Measurements from ENCODE around the gene WLS. TPM values are rescaled to one million over a fixed set of nuclear protein-coding genes. Genes with fewer than 3 reads are reported as not detected.

The WLS gene
- total and polyA plus RNA-seq, 2 donors (not counting 1 experiment from before 2014, with no cell fraction given) = 0.49 TPM; not detected in 1

DNA sequence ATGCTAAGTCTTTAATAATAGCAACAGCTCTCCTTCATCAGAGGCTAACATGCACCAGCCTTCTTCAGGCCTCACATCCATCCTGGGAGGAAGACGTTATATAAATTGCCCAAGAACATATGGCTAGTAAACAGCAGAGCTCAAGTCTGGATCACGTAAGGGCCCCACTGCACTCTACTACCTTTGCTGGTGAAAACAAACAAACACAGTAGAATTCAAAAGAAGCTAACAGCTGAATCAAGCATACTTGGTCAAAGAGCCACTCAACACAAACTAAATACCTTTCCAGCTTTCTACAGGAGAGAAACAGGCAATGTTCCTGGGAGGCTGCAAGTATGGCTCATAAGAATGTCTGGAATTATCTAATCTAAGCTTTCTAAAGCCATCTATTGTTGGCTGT is 66.0 kb downstream of the WLS start:
- no peaks in the 10 kb centered on the region for H3K9me3 ChIP-seq (ENCODE audit: control extremely low read depth in 1 of 3, control insufficient read depth in 2 of 3, insufficient read depth in 1 of 3, low read length in 2 of 3)
- TF ChIP-seq EZH2 (IDR thresholded peaks at IDR 0.05; ENCODE audit: borderline replicate concordance, insufficient read depth, low read depth, low read length, poor library complexity, severe bottlenecking) = no peak
- TF ChIP-seq, protein P1, sequence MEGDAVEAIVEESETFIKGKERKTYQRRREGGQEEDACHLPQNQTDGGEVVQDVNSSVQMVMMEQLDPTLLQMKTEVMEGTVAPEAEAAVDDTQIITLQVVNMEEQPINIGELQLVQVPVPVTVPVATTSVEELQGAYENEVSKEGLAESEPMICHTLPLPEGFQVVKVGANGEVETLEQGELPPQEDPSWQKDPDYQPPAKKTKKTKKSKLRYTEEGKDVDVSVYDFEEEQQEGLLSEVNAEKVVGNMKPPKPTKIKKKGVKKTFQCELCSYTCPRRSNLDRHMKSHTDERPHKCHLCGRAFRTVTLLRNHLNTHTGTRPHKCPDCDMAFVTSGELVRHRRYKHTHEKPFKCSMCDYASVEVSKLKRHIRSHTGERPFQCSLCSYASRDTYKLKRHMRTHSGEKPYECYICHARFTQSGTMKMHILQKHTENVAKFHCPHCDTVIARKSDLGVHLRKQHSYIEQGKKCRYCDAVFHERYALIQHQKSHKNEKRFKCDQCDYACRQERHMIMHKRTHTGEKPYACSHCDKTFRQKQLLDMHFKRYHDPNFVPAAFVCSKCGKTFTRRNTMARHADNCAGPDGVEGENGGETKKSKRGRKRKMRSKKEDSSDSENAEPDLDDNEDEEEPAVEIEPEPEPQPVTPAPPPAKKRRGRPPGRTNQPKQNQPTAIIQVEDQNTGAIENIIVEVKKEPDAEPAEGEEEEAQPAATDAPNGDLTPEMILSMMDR (IDR thresholded peaks at IDR 0.05) = no peak
- no peaks in the 10 kb centered on the region for H3K36me3 ChIP-seq (replicated peaks in 1 of 2; ENCODE audit: control extremely low read depth in 1 of 2, control insufficient read depth in 1 of 2, extremely low read depth in 1 of 2, insufficient read depth in 2 of 2, low read length in 1 of 2)
- no peaks in the 10 kb centered on the region for H3K9me3 Mint-ChIP-seq (ENCODE audit: insufficient read depth)
- no peak for ATAC-seq (ENCODE audit: low read depth)
- H3K4me2 ChIP-seq (replicated peaks; ENCODE audit: low read depth, low read length, poor library complexity, severe bottlenecking) = no peak overlapping the region
- H3K27me3 Mint-ChIP-seq = no peaks in the 10 kb centered on the region
- CTCF ChIA-PET = interaction anchor here (1.2 kb wide), 1 partner anchor 50 kb away, joined by 4 read pairs; no protein-coding TSS in a partner anchor
- H3K79me2 ChIP-seq (ENCODE audit: control insufficient read depth, insufficient read depth, low read length) = no peaks in the 10 kb centered on the region
- H3K9ac ChIP-seq (ENCODE audit: low read length) = no peak overlapping the region
- no peaks in the 10 kb centered on the region for H3K4me1 ChIP-seq (ENCODE audit: control insufficient read depth in 2 of 2, insufficient read depth in 2 of 2, low read length in 2 of 2)
- no peak for DNase-seq
- no peaks in the 10 kb centered on the region for H4K20me1 ChIP-seq (ENCODE audit: control insufficient read depth, insufficient read depth, low read length, poor library complexity, severe bottlenecking)
- POLR2A ChIA-PET = no interaction called here
- no peak overlapping the region for H3K27ac ChIP-seq (ENCODE audit: low read length in 2 of 2)
- no peaks in the 10 kb centered on the region for H3K27me3 ChIP-seq (replicated peaks in 1 of 4; ENCODE audit: control extremely low read depth in 1 of 4, control insufficient read depth in 3 of 4, insufficient read depth in 4 of 4, low read length in 3 of 4)
- intact Hi-C loops (cut with micrococcal nuclease) = no loop called here
- H3K4me3 ChIP-seq (ENCODE audit: control extremely low read depth in 1 of 5, extremely low read depth in 1 of 5, insufficient read depth in 1 of 5, low read depth in 2 of 5, low read length in 4 of 5) = no peak overlapping the region
- H3K27ac Mint-ChIP-seq = no peak overlapping the region
- no peak overlapping the region for H2AFZ ChIP-seq (ENCODE audit: insufficient read depth, low read depth, low read length, poor library complexity, severe bottlenecking)
- H3K4me3 Mint-ChIP-seq = no peak overlapping the region
- peaks cover 4% of the 10 kb centered on the region for H3K4me1 Mint-ChIP-seq
- WGBS (ENCODE audit: insufficient coverage) = 80% methylated on average over 1 of the region's 2 CpGs

DNA sequence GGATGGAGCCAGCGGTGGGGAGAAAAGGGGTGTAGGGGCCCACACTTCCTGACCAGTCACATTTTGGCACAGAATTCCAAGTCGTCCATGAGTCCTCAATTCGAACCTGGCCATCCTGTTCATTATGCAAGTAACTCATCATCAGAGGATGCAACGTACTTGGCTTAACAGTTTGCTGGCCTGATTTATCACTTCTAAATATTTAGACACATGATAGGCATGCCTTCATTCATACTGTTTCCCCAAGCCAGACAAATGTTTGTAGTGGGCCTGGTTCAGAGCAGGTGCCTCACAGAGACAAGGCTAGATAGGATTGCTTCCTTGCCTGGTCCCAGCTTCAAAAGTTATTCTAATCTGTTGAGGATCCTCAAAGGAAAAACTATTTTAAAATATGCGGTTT is 66.7 kb downstream of the WLS start:
- H3K27me3 Mint-ChIP-seq = no peaks in the 10 kb centered on the region

More for the DNA sequence above, 66.7 kb downstream of the WLS start:
- Mint-ChIP-seq H3K4me3 (no peak overlapping the region), H3K9me3 (ENCODE audit: insufficient read depth) (no peaks in the 10 kb centered on the region), H3K4me1 (peaks cover 11% of the 10 kb centered on the region), H3K27ac (no peak overlapping the region)
- H3K36me3 ChIP-seq (replicated peaks in 1 of 2; ENCODE audit: control extremely low read depth in 1 of 2, control insufficient read depth in 1 of 2, extremely low read depth in 1 of 2, insufficient read depth in 2 of 2, low read length in 1 of 2) = no peaks in the 10 kb centered on the region
- ATAC-seq (ENCODE audit: low read depth) = no peak
- no peak overlapping the region for H3K9ac ChIP-seq (ENCODE audit: low read length)
- no peak for DNase-seq
- intact Hi-C loops (cut with micrococcal nuclease) = no loop called here
- POLR2A ChIA-PET = no interaction called here
- TF ChIP-seq EZH2 (IDR thresholded peaks at IDR 0.05; ENCODE audit: borderline replicate concordance, insufficient read depth, low read depth, low read length, poor library complexity, severe bottlenecking) = no peak
- TF ChIP-seq, protein P1 (IDR thresholded peaks at IDR 0.05) = no peak
- no peaks in the 10 kb centered on the region for H4K20me1 ChIP-seq (ENCODE audit: control insufficient read depth, insufficient read depth, low read length, poor library complexity, severe bottlenecking)
- no peak overlapping the region for H3K4me2 ChIP-seq (replicated peaks; ENCODE audit: low read depth, low read length, poor library complexity, severe bottlenecking)
- no peak overlapping the region for H3K4me3 ChIP-seq (ENCODE audit: control extremely low read depth in 1 of 5, extremely low read depth in 1 of 5, insufficient read depth in 1 of 5, low read depth in 2 of 5, low read length in 4 of 5)
- 73% methylated on average over 3 of the region's 5 CpGs for WGBS (ENCODE audit: insufficient coverage)
- no peaks in the 10 kb centered on the region for H3K79me2 ChIP-seq (ENCODE audit: control insufficient read depth, insufficient read depth, low read length)
- H3K4me1 ChIP-seq (ENCODE audit: control insufficient read depth in 2 of 2, insufficient read depth in 2 of 2, low read length in 2 of 2) = no peaks in the 10 kb centered on the region
- CTCF ChIA-PET = no interaction called here
- no peak overlapping the region for H2AFZ ChIP-seq (ENCODE audit: insufficient read depth, low read depth, low read length, poor library complexity, severe bottlenecking)
- no peak overlapping the region for H3K27ac ChIP-seq (ENCODE audit: low read length in 2 of 2)
- no peaks in the 10 kb centered on the region for H3K9me3 ChIP-seq (ENCODE audit: control extremely low read depth in 1 of 3, control insufficient read depth in 2 of 3, insufficient read depth in 1 of 3, low read length in 2 of 3)
- no peaks in the 10 kb centered on the region for H3K27me3 ChIP-seq (replicated peaks in 1 of 4; ENCODE audit: control extremely low read depth in 1 of 4, control insufficient read depth in 3 of 4, insufficient read depth in 4 of 4, low read length in 3 of 4)

Measured in B cell (primary cell).